Uterus (tissue), 4 donors: ENCODE data around the gene NRXN2. TPM values are rescaled to one million over a fixed set of nuclear protein-coding genes. Genes with fewer than 3 reads are reported as not detected.

Experiments used
- DNase-seq, 2 donors: peaks; one replicate each; pipeline ENCODE4 v3.0.0-alpha.2; 2019 to 2020
- H3K27ac ChIP-seq, 2 donors: fragments of 200-600 bp; sonication (generic); 1 replicate in 1 of 2; 2 replicates in 1 of 2; pipeline ENCODE4 v1.5.1; 2016 to 2018
- H3K27me3 ChIP-seq, 2 donors: fragments of 200-600 bp; sonication (generic); one replicate each; pipeline ENCODE4 v1.5.1; 2018 to 2019; ENCODE audit warnings: control low read depth in 1 of 2
- H3K36me3 ChIP-seq, 2 donors: fragments of 200-600 bp; sonication (generic); one replicate each; pipeline ENCODE4 v1.5.1; 2019; ENCODE audit warnings: control low read depth in 1 of 2
- H3K4me1 ChIP-seq, 2 donors: fragments of 200-600 bp; sonication (generic); one replicate each; pipeline ENCODE4 v1.5.1; 2018 to 2019; ENCODE audit warnings: control low read depth in 1 of 2
- H3K4me3 ChIP-seq, 2 donors: fragments of 200-600 bp; sonication (generic); 1 replicate in 1 of 2; 2 replicates in 1 of 2; pipeline ENCODE4 v1.5.1; 2018 to 2019; ENCODE audit warnings: mild to moderate bottlenecking in 1 of 2
- H3K9me3 ChIP-seq, 2 donors: fragments of 200-600 bp; sonication (generic); one replicate each; pipeline ENCODE4 v1.5.1; 2019; ENCODE audit warnings: control low read depth in 1 of 2
- POLR2A ChIP-seq, 2 donors: fragments of 450-650 bp; IDR thresholded peaks; one replicate each; pipeline ENCODE4 v1.6.1; 2016; ENCODE audit warnings: antibody characterized with exemption in 2 of 2, mild to moderate bottlenecking in 1 of 2, moderate library complexity in 1 of 2
- intact Hi-C: fragments of 100-400 bp; cut with DNase I; formaldehyde crosslinking; loops from one replicate; pipeline ENCODE4 v1.15.1; 2023; ENCODE audit warnings: low total_unique reads
- total RNA-seq, 4 donors: library from RNA; depleted of rRNA in 3 of 4; stranded (reverse); fragments of >200 nt in 3 of 4; gene quantifications; one replicate each; pipeline versions ENCODE4 v1.1.0 to v1.2.4, GENCODE V29; 2014 to 2023
- TF ChIP-seq, protein P1 (sequence below), 4 experiments: fragments of 200-600 bp in 2 of 4; fragments of 450-650 bp in 2 of 4; sonication (generic) in 2 of 4; IDR thresholded peaks; one replicate each; pipeline ENCODE4 v1.5.1; 2016 to 2019; ENCODE audit warnings: antibody characterized with exemption in 4 of 4, mild to moderate bottlenecking in 2 of 4, moderate library complexity in 1 of 4
- donor health status: DM: yes; HTN: yes; CAD: no.

Gene NRXN2
- total RNA-seq, 4 donors from 2014 or later, result 0.88 to 48.4 (median 12.6) TPM

DNA sequence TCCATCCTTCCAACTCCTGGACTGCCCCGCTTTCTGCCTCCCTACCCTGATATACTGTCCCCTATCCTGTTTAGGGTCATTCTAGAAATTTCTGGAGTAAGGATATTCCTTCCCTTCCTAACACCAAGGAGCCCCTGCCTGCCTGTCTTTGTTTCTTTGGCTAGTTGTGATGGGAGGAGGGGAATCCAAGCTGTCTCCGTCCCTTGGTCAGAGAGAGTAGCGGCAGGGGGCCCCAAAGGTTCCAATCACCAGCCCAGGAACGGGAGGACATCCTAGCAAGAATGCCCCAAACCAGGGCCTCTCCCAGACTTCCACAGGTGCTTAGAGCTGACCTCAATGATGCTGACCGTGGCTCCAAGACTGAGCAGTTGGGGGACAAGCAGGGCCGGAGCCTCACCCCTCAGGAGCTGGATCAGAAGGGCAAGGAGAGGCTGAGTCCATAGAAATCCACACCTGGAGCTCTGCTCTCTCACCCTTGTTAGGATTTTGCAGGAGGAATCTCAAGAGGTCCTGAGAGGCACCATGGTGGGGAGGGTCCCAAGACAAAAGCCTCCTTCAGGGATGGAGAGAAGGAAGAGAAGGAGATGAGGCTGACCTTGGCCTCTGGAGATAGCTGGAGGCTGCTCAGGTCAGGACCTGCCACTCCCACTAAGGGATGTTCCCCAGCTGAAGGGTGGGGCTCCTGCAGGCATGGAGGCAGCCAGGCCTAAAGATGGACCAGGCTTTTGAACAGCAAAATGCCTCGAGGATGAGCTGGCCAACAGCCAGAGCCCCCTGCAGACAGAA lies 118.3 kb downstream of the NRXN2 start:
- H3K4me3 ChIP-seq, result no peak overlapping the region
- H3K27ac ChIP-seq, result no peak overlapping the region
- TF ChIP-seq, protein P1, sequence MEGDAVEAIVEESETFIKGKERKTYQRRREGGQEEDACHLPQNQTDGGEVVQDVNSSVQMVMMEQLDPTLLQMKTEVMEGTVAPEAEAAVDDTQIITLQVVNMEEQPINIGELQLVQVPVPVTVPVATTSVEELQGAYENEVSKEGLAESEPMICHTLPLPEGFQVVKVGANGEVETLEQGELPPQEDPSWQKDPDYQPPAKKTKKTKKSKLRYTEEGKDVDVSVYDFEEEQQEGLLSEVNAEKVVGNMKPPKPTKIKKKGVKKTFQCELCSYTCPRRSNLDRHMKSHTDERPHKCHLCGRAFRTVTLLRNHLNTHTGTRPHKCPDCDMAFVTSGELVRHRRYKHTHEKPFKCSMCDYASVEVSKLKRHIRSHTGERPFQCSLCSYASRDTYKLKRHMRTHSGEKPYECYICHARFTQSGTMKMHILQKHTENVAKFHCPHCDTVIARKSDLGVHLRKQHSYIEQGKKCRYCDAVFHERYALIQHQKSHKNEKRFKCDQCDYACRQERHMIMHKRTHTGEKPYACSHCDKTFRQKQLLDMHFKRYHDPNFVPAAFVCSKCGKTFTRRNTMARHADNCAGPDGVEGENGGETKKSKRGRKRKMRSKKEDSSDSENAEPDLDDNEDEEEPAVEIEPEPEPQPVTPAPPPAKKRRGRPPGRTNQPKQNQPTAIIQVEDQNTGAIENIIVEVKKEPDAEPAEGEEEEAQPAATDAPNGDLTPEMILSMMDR (IDR thresholded peaks at IDR 0.05), result no peak
- no peak for TF ChIP-seq POLR2A (IDR thresholded peaks at IDR 0.05)
- no peaks in the 10 kb centered on the region for H3K27me3 ChIP-seq
- no peaks in the 10 kb centered on the region for H3K9me3 ChIP-seq
- intact Hi-C loops, result no loop called here
- H3K36me3 ChIP-seq, result no peaks in the 10 kb centered on the region
- no peak for DNase-seq
- H3K4me1 ChIP-seq, result peaks cover 0 to 3% of the 10 kb centered on the region in 2 donors

DNA sequence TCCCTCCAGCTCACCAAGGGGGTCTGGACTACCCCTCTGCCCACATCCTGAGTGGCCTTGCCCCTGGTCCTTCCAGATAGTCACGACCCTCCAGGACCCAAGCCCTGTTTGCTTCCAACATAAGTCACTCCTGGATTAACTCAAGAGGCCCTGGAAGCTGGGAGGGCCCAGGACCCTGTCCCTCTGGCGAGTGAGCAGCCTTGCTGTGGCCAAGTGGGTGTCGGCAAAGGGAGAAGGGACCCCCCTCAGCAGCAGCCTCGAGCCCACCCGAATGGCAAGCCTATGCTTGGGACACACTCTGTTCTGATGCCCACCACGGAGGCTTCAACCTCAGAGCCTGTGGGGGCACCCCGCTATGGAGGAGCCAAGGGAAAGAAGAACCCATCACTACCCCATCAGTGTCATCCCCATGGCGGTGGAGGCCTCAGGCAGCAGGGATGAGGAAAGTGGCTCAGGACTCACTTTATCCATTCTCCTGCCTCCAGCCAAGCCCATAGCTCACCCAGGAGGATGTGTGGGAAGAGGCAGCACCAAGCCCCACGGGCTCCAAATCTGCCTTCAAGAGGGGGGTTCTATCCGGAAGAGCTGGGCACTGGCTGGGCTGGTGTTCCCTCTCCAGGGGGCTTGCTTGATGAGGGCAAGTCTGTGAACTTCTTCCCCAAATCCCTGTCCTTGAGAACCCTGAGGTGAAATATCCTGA lies 119.4 kb downstream of the NRXN2 start:
- intact Hi-C loops, result no loop called here
- Histone ChIP-seq H3K4me1 (peaks cover 0 to 3% of the 10 kb centered on the region in 2 donors), H3K36me3 (no peaks in the 10 kb centered on the region), H3K27ac (no peak overlapping the region), H3K27me3 (no peaks in the 10 kb centered on the region), H3K9me3 (no peaks in the 10 kb centered on the region), H3K4me3 (no peak overlapping the region)
- no peak for TF ChIP-seq POLR2A (IDR thresholded peaks at IDR 0.05)
- TF ChIP-seq, protein P1 (IDR thresholded peaks at IDR 0.05), result no peak
- DNase-seq, result no peak

DNA sequence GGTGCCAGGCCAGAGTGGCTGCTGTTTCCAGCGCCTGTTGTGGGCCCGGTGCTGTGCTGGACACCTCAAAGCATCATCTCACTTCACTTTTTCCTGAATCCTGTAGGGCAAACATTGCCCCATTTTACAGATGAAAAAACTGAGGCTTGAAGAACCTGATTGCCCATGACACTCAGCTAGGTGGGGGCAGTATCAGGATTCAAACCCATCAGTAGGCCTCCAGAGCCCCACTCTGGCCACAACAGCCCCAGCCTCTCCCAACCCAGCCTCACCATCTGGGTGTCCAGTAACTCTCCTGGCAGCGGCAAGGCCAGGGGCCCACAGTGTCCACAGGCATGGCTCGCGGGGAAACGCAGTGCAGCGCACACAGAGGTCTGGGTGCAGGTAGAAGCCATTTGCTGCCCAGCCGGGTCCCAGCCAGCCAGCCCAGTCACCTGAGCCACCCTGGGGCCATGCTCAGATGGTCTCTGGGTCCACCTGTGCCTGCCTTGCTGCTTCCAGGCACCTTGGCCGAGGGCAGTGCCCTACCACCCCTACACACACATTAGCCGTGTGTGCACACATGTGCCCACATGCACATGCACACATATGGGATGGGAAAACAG lies 120.4 kb downstream of the NRXN2 start:
- H3K36me3 ChIP-seq, result no peaks in the 10 kb centered on the region
- no peaks in the 10 kb centered on the region for H3K4me1 ChIP-seq
- TF ChIP-seq POLR2A (IDR thresholded peaks at IDR 0.05), result no peak
- TF ChIP-seq, protein P1 (IDR thresholded peaks at IDR 0.05), result no peak
- no peak overlapping the region for H3K27ac ChIP-seq
- no peaks in the 10 kb centered on the region for H3K27me3 ChIP-seq
- intact Hi-C loops, result no loop called here
- H3K9me3 ChIP-seq, result no peaks in the 10 kb centered on the region
- H3K4me3 ChIP-seq, result no peak overlapping the region
- DNase-seq, result no peak

DNA sequence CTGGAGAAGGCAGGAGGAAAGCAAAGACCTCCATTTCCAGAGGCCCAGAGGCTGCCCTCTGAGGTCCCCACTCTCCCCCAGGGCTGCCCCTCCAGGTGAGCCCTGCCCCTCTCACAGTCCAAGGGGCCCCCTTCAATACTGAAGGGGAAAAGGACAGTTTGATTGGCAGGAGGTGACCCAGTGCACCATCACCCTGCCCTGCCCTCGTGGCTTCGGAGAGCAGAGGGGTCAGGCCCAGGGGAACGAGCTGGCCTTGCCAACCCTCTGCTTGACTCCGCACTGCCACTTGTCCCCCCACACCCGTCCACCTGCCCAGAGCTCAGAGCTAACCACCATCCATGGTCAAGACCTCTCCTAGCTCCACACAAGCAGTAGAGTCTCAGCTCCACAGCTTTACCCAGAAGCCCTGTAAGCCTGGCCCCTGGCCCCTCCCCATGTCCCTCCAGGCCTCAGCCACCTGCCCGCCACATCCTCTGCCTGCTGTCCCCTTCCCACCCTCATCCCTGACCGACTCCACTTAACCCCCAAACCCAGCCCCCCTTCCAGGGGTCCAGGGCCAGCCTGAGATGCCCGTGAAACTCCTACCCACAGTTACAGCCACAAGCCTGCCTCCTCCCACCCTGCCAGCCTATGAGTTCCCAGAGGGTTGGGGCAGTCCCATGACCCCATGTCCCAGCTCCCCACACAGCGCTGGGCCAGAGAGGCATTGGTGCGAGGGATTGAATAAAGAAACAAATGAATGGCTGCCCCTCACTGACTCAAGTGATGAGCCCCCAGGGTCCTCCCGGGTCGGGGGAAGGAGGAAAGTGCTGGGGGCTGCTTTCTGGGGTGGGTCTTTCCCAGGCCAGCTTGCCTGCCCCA lies 121.2 kb downstream of the NRXN2 start:
- TF ChIP-seq, protein P1 (IDR thresholded peaks at IDR 0.05), result no peak
- no peak for TF ChIP-seq POLR2A (IDR thresholded peaks at IDR 0.05)
- Histone ChIP-seq H3K4me3 (no peak overlapping the region), H3K36me3 (no peaks in the 10 kb centered on the region), H3K27me3 (no peaks in the 10 kb centered on the region), H3K27ac (no peak overlapping the region), H3K9me3 (no peaks in the 10 kb centered on the region), H3K4me1 (no peaks in the 10 kb centered on the region)
- no peak for DNase-seq
- intact Hi-C loops, result no loop called here
